ENCODE results near the gene LRP5.

Gene LRP5

DNA sequence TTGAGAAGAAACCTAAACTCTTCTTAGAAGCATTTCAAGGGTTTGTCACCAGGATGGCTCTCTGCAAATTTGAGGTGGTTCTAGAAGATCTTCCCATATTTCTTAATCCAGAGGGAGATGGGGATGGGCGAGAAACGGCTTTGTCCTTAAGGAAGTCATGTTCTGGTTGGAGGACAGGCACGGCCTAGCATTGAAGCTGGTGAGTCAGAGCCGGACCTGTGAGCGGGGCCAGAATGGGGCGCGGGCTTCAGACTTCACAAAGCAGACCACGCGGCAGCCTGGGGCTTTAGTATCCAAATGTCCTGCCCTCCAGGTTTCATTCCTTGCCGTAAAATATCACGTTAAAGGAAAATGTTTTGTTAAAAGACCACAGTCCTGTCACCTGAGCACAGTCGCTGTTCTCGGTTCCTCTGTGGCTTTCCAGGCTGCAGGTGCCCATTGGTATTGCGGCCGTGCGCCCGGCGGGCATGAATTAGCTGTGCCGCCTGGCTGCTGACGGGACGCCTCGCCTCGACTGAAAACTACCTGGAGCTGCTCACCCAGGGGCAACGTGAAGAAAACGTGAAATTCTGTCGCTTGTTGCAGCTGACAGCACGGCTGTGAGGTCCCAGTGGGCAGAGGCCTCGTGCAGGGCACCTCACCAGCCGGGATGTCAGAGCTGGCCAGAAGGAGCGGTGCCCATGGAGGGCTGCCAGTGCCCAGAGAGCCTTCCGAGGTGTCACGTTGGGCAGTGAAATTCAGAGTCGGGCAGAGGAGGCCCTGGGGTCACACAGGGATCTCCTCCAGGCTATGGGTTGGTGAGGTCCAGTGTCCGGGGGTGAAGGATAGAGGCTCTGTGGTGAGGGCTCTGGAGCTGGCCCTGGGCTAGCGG, 59.0 kb downstream of the LRP5 start:
- DNase-seq (ENCODE audit: low read depth), result no peak

DNA sequence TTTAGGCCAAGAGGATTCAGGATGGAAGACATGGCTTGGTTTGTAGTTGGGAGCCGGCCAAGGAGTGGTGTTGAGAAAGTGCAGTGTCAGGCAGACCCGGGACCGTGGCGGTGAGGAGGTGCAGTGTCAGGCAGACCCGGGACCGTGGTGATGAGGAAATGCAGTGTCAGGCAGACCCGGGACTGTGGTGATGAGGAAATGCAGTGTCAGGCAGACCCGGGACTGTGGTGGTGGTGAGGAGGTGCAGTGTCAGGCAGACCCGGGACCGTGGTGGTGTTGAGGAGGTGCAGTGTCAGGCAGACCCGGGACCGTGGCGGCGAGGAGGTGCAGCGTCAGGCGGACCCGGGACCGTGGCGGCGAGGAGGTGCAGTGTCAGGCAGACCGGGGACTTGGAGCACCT, 59.7 kb downstream of the LRP5 start:
- DNase-seq (ENCODE audit: low read depth), result no peak

DNA sequence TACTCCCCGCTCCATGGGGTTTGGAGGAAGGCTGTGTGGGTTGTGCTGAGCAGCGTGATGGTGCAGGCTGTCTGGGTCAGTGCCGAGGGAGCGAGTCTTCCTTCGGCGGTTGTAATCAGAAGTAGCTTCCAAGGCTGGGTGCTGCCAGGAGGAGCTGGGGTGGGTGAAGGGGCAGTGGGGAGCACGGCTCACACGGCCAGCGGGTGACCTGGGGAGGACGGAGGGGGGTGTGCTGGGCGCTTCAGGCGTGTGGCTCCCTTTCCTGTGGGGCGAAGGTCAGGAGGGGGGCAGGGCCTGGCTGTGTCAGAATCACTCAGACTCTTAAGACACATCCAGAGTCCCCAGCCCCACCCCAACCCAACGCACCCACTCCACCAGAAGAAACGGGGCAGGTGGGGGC, 60.2 kb downstream of the LRP5 start:
- no peak for DNase-seq (ENCODE audit: low read depth)

DNA sequence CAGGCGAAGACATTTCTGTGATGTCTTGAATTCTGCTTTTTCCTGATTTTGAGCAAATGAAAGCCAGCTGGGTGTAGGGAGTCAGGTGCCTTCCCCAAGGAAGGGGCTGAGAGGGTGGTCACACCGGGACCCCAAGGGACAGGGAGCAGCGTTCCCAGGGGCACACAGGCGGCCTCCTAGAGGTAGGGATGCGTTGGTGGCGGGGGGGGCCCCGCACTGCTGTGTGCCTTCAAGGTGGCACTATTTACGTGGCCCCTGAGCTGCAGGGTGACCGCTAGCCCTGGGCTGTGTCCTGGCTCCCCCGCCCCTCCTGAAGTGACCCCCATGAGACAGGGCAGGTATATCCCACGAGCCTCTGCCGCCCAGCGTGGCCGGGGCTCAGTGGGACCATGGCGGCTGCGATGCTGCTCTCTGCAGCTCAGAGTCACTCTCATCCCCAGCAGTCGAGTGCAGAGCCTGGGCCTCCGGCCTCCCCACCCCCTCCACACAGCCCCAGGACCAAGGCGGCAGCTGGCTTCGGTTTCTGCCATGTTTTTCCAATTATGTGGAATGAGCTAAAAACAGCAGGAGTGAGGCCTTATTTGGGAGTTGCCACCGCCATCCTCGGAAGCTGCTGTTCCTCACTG, 60.9 kb downstream of the LRP5 start:
- DNase-seq (ENCODE audit: low read depth), result no peak

DNA sequence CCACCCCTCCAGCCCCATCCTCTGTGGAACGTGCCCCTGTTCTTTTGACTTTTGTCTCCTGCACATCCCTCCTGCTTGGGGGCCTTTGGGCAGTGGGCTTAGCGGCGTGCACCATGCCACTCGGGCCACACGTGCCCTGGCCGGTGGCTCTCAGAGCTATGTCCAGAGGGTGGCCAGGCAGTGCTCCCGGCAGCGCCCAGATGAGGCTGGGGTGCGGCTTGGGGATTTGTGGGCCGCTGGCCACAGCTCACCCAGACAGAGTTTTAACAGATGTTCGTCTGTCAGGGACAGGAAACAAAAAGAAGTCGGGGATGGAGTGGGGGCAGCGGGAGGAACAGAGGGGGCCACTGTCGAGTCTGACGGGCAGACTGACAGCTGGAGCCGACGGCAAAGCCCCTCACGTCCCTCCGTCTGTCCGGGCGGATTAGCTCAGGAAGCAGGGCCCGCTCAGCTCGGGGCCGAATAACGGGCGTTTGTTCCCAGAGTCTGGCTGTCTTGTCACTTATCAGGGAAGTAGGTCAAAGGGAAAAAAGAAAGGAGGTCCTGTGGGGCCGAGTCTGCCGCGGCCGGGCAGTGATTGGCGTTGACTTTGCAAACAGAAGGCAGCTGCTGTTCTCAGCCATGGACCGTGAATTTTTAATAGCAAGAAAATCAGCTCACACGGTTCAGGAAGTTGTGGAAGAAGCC, 61.6 kb downstream of the LRP5 start:
- no peak for DNase-seq (ENCODE audit: low read depth)

DNA sequence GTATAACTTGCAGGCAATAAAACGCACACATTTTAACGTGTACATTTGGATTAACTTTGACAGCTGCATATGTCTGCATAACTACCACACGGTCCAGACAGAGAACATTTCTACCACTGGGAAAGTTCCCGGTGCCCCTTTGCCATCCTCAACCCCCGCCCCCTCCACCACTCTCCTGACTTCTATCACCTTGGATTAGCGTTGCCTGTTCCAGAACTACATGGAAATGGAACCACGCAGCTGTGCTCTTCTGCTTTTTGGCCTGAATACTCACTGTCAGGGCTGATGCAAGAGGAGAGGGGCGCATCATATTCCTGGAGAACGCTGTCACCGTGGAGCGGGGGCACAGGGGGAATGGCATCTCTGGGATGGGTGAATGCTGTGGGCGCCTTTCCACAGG, 62.1 kb downstream of the LRP5 start:
- DNase-seq (ENCODE audit: low read depth), result no peak

DNA sequence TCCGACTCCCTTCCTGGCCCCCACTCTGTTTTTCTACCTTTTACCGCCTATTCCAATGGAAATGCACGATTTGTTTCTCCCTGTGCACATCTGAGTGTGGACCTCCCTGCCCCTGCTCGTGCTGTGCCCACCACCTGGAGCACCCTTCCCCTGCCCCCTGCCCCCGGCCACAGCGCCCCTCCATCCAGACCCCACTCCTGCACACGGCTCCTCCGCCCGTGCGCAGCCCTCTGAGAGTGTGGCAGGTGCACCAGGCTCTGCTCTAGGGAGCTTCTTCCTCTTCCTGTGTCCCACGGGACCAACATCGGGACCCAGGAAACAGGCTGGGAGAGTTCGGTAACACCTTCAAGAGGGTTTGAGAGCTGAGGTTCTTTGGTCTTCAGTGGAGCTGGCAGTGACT, 62.9 kb downstream of the LRP5 start:
- no peak for DNase-seq (ENCODE audit: low read depth)

DNA sequence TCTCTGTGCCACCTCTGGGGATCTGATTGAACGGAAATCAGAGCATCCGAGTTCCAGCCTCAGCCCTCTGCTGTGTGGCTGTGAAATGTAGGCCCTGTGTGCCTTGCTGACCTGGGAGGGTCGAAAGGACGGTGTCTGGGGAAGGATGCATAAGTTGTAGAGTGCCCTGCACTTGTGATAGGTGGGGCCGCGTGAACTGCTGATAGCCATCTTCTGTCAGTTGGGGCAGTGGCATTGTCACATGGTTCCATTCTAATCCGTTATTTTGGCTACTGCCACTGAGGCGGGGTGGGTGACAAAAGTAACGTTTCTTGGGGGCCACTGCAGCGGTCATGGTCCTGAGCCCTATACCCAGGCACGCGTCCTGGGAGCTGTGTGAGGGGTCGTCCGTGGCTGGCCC, 63.4 kb downstream of the LRP5 start:
- no peak for DNase-seq (ENCODE audit: low read depth)

DNA sequence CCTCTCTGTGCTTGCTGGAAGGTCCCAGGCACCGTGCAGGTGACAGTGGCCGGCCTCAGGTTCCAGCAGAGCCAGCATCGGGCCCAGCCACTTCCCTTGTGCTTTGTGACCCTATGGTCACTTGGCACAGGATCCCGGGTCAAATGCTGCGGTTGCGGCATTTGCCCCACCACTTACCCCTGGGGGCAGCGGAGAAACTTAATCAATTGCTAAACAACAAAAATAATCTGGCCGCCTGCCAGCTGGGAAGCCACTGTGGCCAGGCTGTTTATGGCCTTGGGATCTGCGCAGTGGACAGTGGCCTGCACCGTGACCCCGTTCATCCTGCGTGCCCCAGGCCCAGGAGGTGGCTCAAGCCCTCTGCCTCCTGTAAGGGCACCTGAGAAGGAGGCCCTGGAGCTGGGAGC, 65.0 kb downstream of the LRP5 start:
- no peak for DNase-seq (ENCODE audit: low read depth)

DNA sequence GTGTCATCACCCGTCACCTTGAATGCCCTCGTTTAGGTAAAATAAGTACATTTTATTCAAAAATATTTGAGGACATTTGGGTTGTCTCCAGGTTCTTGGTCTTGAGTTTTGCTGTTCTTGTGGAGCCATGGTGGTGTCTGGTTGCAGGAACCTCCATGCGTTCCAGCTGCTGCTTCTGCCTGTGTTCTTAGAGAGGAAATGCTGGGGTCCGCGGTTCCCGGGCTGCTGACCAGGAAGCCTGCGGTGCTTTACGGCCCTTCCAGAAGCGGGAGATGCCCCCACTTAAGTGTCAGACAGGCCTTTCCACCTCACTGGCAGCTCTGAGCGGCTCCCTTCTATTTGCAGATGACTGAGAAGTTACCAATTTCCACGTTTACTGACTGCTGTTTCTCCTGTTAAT, 66.8 kb downstream of the LRP5 start:
- no peak for DNase-seq (ENCODE audit: low read depth)

DNA sequence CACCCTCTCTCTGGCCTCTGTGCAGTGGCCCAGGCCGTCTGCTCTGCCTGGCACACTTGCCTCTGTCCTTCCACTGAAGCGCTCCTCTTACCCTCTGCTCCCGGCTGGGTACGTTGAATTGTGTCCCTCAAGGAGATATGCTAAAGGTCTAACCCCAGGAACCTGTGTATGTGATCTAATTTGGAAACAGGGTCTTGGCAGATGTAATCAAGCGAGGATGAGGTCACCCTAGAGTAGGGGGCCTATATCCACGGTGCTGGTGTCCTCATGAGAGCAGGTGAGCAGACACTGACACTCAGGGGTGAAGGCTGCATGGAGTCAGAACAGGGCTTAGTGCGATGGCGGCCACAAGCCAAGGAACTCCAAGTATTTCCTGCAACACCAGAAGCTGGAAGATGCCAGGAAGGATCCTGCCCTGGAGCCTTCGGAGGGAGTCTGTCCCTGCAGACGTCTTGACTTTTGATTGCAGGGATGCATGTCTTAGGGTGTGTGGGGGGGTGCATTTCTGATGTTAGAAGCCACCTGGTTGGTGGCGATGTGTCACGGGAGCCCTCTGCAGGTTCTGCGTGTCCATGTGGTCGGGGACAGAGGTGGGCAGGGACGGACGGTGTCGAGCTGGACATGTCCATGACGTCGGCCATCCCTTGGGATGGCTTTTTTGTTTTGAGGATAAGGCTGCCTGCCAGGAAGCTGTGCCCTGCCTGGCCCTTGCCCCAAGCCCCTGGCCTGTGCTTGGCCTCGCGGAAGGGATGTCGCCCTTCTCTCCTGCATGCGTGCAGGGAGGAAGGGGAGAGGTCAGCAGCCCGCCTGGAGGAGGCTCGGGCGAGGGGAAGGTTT, 68.6 kb downstream of the LRP5 start:
- DNase-seq (ENCODE audit: low read depth), result no peak

DNA sequence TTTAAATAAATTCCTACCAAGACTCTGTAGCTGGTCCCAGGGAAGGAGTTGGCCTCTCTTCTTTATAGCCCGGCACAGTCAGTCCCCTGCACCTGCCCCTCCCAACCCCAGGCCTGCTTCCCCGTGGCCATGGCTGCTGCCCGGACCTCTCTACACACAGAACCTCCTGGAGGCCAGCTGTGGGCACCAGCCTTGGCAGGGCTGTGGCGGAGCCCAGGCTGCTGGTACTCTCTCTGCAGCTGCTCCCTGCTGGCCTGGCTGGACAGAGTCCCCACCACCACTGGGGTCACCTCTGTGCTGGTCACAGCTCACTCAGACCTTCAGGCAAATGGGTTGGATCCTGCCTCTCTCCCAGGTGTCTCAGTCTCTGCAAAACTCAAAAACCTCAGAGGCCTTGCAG, 69.3 kb downstream of the LRP5 start:
- no peak for DNase-seq (ENCODE audit: low read depth)

DNA sequence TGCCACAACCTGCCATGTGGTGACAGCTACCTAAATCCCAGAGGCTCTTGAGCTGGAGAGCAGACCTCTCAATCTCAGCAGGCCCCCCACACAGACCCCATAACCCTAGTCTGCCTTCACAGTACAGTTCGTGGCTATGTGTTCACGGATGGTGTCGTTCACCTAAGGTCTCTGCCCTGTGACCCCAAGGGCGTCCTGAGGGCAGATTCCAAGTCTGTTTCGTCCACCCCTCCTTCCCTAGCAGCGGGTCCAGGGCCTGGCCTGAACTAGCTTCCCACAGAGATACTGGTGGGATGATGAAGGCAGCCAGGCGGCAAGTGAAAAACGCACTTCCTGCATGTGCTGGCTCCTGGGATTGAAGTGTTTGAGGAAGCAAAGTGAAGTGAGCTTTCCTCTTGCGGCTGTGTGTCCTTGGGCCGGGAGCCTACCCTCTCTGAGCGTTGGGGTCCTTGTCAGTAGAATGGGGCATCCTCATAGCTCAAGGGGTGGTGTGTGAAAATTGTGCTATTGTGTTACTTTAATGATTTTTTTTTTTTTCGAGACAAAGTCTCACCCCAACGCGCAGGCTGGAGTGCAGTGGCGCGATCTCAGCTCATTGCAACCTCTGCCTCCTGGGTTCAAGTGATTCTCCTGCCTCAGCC, 70.1 kb downstream of the LRP5 start:
- DNase-seq (ENCODE audit: low read depth), result no peak

DNA sequence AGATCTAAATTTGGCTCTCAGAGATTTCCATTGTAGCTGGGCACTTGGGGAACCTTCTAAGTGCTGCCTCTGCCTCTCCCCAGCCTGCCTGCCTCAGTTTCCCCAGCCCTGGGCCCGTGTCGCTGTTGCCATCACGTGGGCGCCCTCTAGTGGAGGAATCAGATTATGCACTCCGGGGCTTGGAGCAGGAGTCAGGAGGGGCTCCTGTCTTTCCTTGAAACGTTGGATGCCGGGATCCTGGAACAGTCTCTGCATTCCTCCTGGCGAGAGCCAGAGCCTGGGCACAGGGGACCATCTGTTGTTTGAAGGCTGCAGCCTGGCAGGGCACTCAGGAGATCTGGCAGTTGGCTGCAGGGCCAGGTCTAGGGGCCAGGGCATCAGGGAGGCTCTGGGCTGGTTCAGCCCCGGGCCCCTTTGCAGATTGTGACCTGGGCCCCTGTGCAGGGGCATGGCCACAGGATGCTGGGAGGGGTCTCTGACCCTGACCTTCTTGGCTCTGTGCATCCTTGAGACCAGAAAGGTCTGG, 71.6 kb downstream of the LRP5 start:
- peak; percentile 41 for DNase-seq (ENCODE audit: low read depth)

DNA sequence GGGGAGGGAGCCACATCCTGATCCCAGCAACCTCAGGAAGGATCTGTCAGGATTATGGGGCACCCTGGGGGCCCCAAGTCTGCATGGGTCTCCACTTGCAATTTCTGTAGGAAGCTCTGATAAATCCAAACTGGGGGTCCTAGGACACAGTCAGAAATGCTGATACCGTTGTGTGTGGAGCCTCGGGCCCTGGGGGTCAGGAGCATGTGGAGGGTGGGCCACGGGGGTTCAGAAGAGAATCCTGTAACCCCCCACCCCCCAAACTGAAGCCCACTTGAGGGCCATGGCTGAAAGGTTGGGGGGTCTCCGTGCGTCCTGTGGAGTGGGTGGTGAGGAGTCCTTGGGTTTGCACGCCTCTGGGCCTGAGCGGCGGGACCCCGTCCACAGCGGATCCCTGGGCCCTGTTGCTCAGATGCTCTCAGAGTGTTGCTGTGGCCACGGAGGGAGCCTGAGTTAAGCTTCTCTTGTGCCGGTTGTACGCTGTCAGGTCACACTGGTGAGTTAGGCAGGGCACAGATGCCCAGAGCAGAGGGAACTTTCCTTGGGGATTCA, 72.2 kb downstream of the LRP5 start:
- no peak for DNase-seq (ENCODE audit: low read depth)

DNA sequence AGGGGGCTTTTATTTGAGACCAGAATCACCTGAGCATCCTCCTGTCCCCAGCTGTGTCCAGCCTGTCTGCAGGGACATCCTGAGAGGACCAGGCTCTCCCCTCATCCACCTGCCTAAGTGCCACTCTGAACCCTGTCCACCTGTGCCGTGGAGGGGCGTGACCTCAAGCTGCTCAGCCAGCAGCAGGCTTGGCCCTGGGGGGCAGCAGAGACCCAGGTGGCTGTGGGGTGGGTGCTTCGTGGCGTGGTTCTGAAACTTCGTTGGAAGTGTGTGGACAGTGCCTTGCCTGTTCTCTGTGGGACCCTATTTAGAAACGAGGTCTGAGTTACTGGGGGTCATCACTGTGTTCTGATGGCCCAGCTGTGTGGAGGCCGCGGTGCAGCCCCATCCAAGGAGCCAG, 72.7 kb downstream of the LRP5 start:
- no peak for DNase-seq (ENCODE audit: low read depth)

DNA sequence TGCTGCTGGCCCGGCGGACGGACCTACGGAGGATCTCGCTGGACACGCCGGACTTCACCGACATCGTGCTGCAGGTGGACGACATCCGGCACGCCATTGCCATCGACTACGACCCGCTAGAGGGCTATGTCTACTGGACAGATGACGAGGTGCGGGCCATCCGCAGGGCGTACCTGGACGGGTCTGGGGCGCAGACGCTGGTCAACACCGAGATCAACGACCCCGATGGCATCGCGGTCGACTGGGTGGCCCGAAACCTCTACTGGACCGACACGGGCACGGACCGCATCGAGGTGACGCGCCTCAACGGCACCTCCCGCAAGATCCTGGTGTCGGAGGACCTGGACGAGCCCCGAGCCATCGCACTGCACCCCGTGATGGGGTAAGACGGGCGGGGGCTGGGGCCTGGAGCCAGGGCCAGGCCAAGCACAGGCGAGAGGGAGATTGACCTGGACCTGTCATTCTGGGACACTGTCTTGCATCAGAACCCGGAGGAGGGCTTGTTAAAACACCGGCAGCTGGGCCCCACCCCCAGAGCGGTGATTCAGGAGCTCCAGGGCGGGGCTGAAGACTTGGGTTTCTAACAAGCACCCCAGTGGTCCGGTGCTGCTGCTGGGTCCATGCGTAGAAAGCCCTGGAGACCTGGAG, 74.1 kb downstream of the LRP5 start:
- DNase-seq (ENCODE audit: low read depth), result no peak

DNA sequence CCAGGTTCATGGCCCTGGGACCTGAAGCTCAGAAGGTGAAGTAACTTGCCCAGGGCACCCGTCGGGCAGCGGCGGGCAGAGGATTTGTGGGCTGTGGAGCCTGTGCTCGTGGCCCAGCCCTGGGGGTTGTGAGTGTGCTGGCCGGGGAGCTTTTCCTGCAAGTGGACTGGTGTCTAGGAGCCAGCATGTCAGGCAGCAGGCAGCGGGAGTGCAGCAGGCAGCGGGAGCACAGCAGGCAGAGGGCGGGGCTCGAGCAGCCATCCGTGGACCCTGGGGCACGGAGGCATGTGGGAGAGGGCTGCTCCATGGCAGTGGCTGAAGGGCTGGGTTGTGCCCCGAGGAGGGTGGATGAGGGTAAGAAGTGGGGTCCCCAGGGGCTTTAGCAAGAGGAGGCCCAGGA, 75.4 kb downstream of the LRP5 start:
- no peak for DNase-seq (ENCODE audit: low read depth)

DNA sequence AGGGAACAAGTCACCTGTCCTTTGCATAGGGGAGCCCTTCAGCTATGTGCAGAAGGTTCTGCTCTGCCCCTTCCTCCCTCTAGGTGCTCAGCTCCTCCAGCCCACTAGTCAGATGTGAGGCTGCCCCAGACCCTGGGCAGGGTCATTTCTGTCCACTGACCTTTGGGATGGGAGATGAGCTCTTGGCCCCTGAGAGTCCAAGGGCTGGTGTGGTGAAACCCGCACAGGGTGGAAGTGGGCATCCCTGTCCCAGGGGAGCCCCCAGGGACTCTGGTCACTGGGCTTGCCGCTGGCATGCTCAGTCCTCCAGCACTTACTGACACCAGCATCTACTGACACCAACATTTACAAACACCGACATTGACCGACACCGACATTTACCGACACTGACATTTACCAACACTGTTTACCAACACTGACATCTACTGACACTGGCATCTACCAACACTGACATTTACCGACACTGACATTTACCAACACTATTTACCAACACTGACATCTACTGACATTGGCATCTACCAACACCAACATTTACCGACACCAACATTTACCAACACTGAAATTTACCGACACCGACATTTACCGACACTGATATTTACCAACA, 76.3 kb downstream of the LRP5 start:
- no peak for DNase-seq (ENCODE audit: low read depth)

DNA sequence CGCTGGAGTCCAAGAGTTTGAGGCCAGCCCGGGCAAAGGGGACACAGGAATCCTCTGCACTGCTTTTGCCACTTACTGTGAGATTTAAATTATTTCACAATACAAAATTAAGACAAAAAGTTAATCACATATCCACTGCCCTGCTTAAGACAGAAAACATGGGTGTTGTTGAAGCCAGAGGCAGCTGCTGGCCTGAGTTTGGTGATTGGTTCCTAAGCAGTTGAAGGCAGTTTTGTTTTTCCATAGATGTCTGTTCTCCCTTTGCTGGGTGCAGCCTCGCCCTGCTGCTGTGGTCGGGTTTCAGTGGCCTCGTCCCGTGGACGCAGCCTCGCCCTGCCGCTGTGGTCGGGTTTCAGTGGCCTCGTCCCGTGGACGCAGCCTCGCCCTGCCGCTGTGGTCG, 77.9 kb downstream of the LRP5 start:
- DNase-seq (ENCODE audit: low read depth), result no peak

Measured in T follicular helper cell (primary cell).